Lung (tissue), 13 donors: ENCODE data around the gene INTS7. TPM values are rescaled to one million over a fixed set of nuclear protein-coding genes. Genes with fewer than 3 reads are reported as not detected.

Experiments
- ATAC-seq: fragments of 200-7000 bp; cut with Tn5 transposase; one replicate; pipeline ENCODE4 v1.9.1; 2020; ENCODE audit warnings: moderate number of reproducible peaks; ENCODE audit not compliant: insufficient read depth, low FRiP score
- DNase-seq, 3 donors: peaks; one replicate each; pipeline ENCODE4 v3.0.0-alpha.2; 2013 to 2017
- H3K27ac ChIP-seq, 2 donors: one replicate each; pipeline ENCODE4 v1.5.1; 2013; ENCODE audit warnings: mild to moderate bottlenecking in 2 of 2, moderate library complexity in 2 of 2, control low read depth in 1 of 2, inconsistent platforms in 1 of 2, low read depth in 1 of 2, low read length in 1 of 2
- H3K27me3 ChIP-seq, 3 donors: one replicate each; pipeline ENCODE4 v1.5.1; 2013; ENCODE audit warnings: low read length in 2 of 3; ENCODE audit not compliant: control insufficient read depth in 3 of 3, insufficient read depth in 3 of 3
- H3K36me3 ChIP-seq, 4 donors: one replicate each; pipeline ENCODE4 v1.5.1; 2013; ENCODE audit warnings: low read length in 4 of 4, mild to moderate bottlenecking in 1 of 4, moderate library complexity in 1 of 4; ENCODE audit not compliant: control insufficient read depth in 4 of 4, insufficient read depth in 4 of 4
- H3K4me1 ChIP-seq, 5 donors: one replicate each; pipeline ENCODE4 v1.5.1; 2013; ENCODE audit warnings: low read length in 5 of 5, mild to moderate bottlenecking in 2 of 5, moderate library complexity in 1 of 5; ENCODE audit not compliant: control insufficient read depth in 5 of 5, insufficient read depth in 5 of 5
- H3K4me3 ChIP-seq: one replicate; pipeline ENCODE4 v1.5.1; 2013; ENCODE audit warnings: mild to moderate bottlenecking, control low read depth, moderate library complexity
- H3K9ac ChIP-seq, 2 donors: one replicate each; pipeline ENCODE4 v1.5.1; 2013; ENCODE audit warnings: low read length in 2 of 2, control low read depth in 1 of 2; ENCODE audit not compliant: insufficient read depth in 1 of 2
- H3K9me3 ChIP-seq, 4 donors: one replicate each; pipeline ENCODE4 v1.5.1; 2013; ENCODE audit warnings: low read length in 3 of 4, mild to moderate bottlenecking in 1 of 4, moderate library complexity in 1 of 4; ENCODE audit not compliant: control insufficient read depth in 4 of 4, insufficient read depth in 3 of 4
- CTCF ChIP-seq: IDR thresholded peaks from 2 replicates; pipeline ENCODE4 v1.5.1; 2012; ENCODE audit warnings: mild to moderate bottlenecking; ENCODE audit errors: control extremely low read depth, extremely low read depth
- WGBS, 2 donors: extraction: QIAGEN DNeasy Blood & Tissue Kit; methylation state at CpG; one replicate each; pipeline ENCODE4 v1.1.7; 2013; 5-methylcytosine and 5-hydroxymethylcytosine counted together
- polyA plus RNA-seq, 2 donors: library from polyadenylated mRNA; stranded (reverse); fragments of 200-250 nt; gene quantifications; one replicate each; pipeline ENCODE4 v1.2.1, GENCODE V29; 2013
- small RNA-seq: library from RNA; depleted of rRNA; stranded (forward); fragments of <200 nt; gene quantifications from one replicate; pipeline ENCODE3, GENCODE V24; 2014; ENCODE audit warnings: low replicate concordance
- total RNA-seq, 2 donors: library from RNA; depleted of rRNA in 1 of 2; stranded (reverse); fragments of >200 nt in 1 of 2; gene quantifications; one replicate each; pipeline ENCODE4 v1.2.1, GENCODE V29; 2014 to 2021
- donor health status: control.
- donor health status: control.
- donor health status: Bipolar disorder and iron deficiency.
- donor health status: healthy.
- donor health status: DM: yes; HTN: yes; CAD: no.

INTS7 gene
- total and polyA plus RNA-seq, 4 donors: 6.4 to 18.9 (median 11.8) TPM

GRCh38 chr1:211892577-211892976, 142.8 kb downstream of the INTS7 start:
- Histone ChIP-seq H3K36me3 (no peaks in the 10 kb centered on the region), H3K9me3 (no peaks in the 10 kb centered on the region), H3K27ac (no peak overlapping the region), H3K4me1 (no peaks in the 10 kb centered on the region), H3K27me3 (no peaks in the 10 kb centered on the region), H3K9ac (no peak overlapping the region), H3K4me3 (no peak overlapping the region)
- WGBS, 2 donors: 61 to 76% methylated on average over 3 of the region's 3 CpGs
- DNase-seq (no peak), ATAC-seq (no peak)
- no peak for TF ChIP-seq CTCF

GRCh38 chr1:211891708-211892107, 143.6 kb downstream of the INTS7 start:
- ATAC-seq: no peak
- Histone ChIP-seq H3K36me3 (no peaks in the 10 kb centered on the region), H3K4me1 (no peaks in the 10 kb centered on the region), H3K9me3 (no peaks in the 10 kb centered on the region), H3K9ac (no peak overlapping the region), H3K27me3 (no peaks in the 10 kb centered on the region), H3K4me3 (no peak overlapping the region), H3K27ac (no peak overlapping the region)
- no peak for TF ChIP-seq CTCF
- DNase-seq: no peak
- WGBS, 2 donors: 66 to 76% methylated on average over 1 of the region's 1 CpG

Small RNA genes within 50 kb of the gene (small RNA-seq; reads per million reads assigned to genes)
- gene MIR3122: not detected
- gene RF00568: not detected

Other genes starting within 250 kb of the INTS7 start
- 10 to 100 TPM; 39.8 to 41.9 TPM for gene LPGAT1, start 204.8 kb downstream of the INTS7 start, total RNA-seq
- gene LPGAT1, start 204.8 kb downstream of the INTS7 start, polyA plus RNA-seq: 10 to 100 TPM in 1 of 2 donors, 1 to 10 TPM in 1; 4.9 to 11.2 TPM
- 10 to 100 TPM in 1 of 2 donors, 1 to 10 TPM in 1; 5.1 to 27.8 TPM for gene DTL, start 191 bp upstream of the INTS7 start, total RNA-seq
- gene DTL, start 191 bp upstream of the INTS7 start, polyA plus RNA-seq: 1 to 10 TPM; 1.1 to 1.7 TPM
- gene PPP2R5A, start 249.9 kb upstream of the INTS7 start, total RNA-seq: 100 to 1,000 TPM in 1 of 2 donors, 10 to 100 TPM in 1; 62.9 to 143 TPM
- 10 to 100 TPM; 31.3 to 45.7 TPM for gene PPP2R5A, start 249.9 kb upstream of the INTS7 start, polyA plus RNA-seq